HepG2 (cell line): Measurements from ENCODE around the gene TMEM63B. TPM values are rescaled to one million over a fixed set of nuclear protein-coding genes. Genes with fewer than 3 reads are reported as not detected.
A peak's percentile ranks its signal among the peaks of the same experiment; 100 is the strongest.

ENCODE experiments used
- ADNP ChIP-seq: sonication (generic); formaldehyde crosslinking; IDR thresholded peaks from 2 replicates; pipeline ENCODE4 v1.4.0; 2020; ENCODE audit warnings: missing genetic modification reagents
- DBP ChIP-seq: sonication (generic); formaldehyde crosslinking; IDR thresholded peaks from 2 replicates; pipeline ENCODE4 v1.4.0; 2020; ENCODE audit warnings: missing genetic modification reagents; ENCODE audit errors: not compliant biosample characterization
- JUN ChIP-seq: sonication (generic); formaldehyde crosslinking; IDR thresholded peaks from 2 replicates; pipeline ENCODE4 v1.4.0; 2020; ENCODE audit warnings: mild to moderate bottlenecking, missing genetic modification reagents
- KMT2A ChIP-seq: sonication (generic); formaldehyde crosslinking; IDR thresholded peaks from 2 replicates; pipeline ENCODE4 v1.4.0; 2020; ENCODE audit warnings: missing genetic modification reagents
- MBD4 ChIP-seq: IDR thresholded peaks from 2 replicates; pipeline ENCODE4 v1.6.1; 2012; ENCODE audit warnings: low read length, inconsistent platforms, borderline replicate concordance
- NFRKB ChIP-seq: fragments of 450-650 bp; IDR thresholded peaks from 2 replicates; pipeline ENCODE4 v1.6.1; 2017
- POLR2AphosphoS2 ChIP-seq: IDR thresholded peaks from 2 replicates; pipeline ENCODE4 v1.6.1; 2011; ENCODE audit warnings: low read depth, low read length, improper control_type of control experiment
- SATB2 ChIP-seq: sonication (generic); formaldehyde crosslinking; IDR thresholded peaks from 2 replicates; pipeline ENCODE4 v1.5.0; 2020; ENCODE audit warnings: missing genetic modification reagents
- SCMH1 ChIP-seq: sonication (generic); formaldehyde crosslinking; IDR thresholded peaks from 2 replicates; pipeline ENCODE4 v1.9.0; 2021; ENCODE audit warnings: missing genetic modification reagents, mild to moderate bottlenecking, borderline replicate concordance
- SOX13 ChIP-seq, 3 experiments: fragments of 450-650 bp in 1 of 3; sonication (generic) in 1 of 3; formaldehyde crosslinking in 1 of 3; IDR thresholded peaks in 2 of 3; conservative IDR thresholded peaks in 1 of 3; 2 replicates each; pipeline versions ENCODE4 v1.5.0 to v1.6.1; 2016 to 2020; ENCODE audit warnings: antibody characterized with exemption in 1 of 3, mild to moderate bottlenecking in 1 of 3, missing compliant biosample characterization in 1 of 3, missing genetic modification reagents in 1 of 3, moderate library complexity in 1 of 3
- USF2 ChIP-seq, 2 experiments: sonication (generic) in 1 of 2; formaldehyde crosslinking in 1 of 2; IDR thresholded peaks; 2 replicates each; pipeline versions ENCODE4 v1.5.1 to v1.6.1; 2011 to 2020; ENCODE audit warnings: borderline replicate concordance in 1 of 2, low read depth in 1 of 2, low read length in 1 of 2, mild to moderate bottlenecking in 1 of 2, missing genetic modification reagents in 1 of 2, moderate library complexity in 1 of 2
- ZBTB38 ChIP-seq: sonication (generic); formaldehyde crosslinking; IDR thresholded peaks from 2 replicates; pipeline ENCODE4 v1.5.1; 2020; ENCODE audit warnings: mild to moderate bottlenecking, missing genetic modification reagents
- ZBTB7A ChIP-seq: sonication (generic); formaldehyde crosslinking; IDR thresholded peaks from 2 replicates; pipeline ENCODE4 v1.8.0; 2022; ENCODE audit warnings: mild to moderate bottlenecking, missing genetic modification reagents
- ZNF33A ChIP-seq: sonication (generic); formaldehyde crosslinking; IDR thresholded peaks from 2 replicates; pipeline ENCODE4 v1.5.1; 2020; ENCODE audit warnings: missing genetic modification reagents, mild to moderate bottlenecking, moderate library complexity, borderline replicate concordance
- ZNF512B ChIP-seq: sonication (generic); formaldehyde crosslinking; IDR thresholded peaks from 2 replicates; pipeline ENCODE4 v1.5.1; 2020; ENCODE audit warnings: missing genetic modification reagents, mild to moderate bottlenecking, borderline replicate concordance
- ZNF543 ChIP-seq: sonication (generic); formaldehyde crosslinking; IDR thresholded peaks from 2 replicates; pipeline ENCODE4 v1.4.0; 2020; ENCODE audit warnings: mild to moderate bottlenecking, missing genetic modification reagents
- ZNF784 ChIP-seq: sonication (generic); formaldehyde crosslinking; IDR thresholded peaks from 2 replicates; pipeline ENCODE4 v1.5.1; 2020; ENCODE audit warnings: missing genetic modification reagents, mild to moderate bottlenecking, borderline replicate concordance
- ZNF800 ChIP-seq: sonication (generic); formaldehyde crosslinking; IDR thresholded peaks from 2 replicates; pipeline ENCODE4 v1.4.0; 2020; ENCODE audit warnings: missing genetic modification reagents
- polyA plus RNA-seq, 8 experiments: library from polyadenylated mRNA; depleted of rRNA in 3 of 8; stranded (reverse) in 7 of 8; unstranded in 1 of 8; fragments of >200 nt; fragmentation: Illumina TruSeq in 4 of 8; extraction: Trizol in 4 of 8; gene quantifications; 2 replicates each; pipeline versions ENCODE4 v1.2.1 to v1.2.3, GENCODE V29; 2011 to 2016; ENCODE audit warnings: low read depth in 4 of 8, missing spikeins in 1 of 8, mixed read lengths in 1 of 8; ENCODE audit not compliant: insufficient read depth in 1 of 8
- total RNA-seq, 5 experiments: library from RNA; depleted of rRNA; stranded (reverse); fragments of >200 nt; fragmentation: Illumina TruSeq; extraction: Trizol; gene quantifications; 2 replicates each; pipeline ENCODE4 v1.2.3, GENCODE V29; 2016; ENCODE audit warnings: low read depth in 1 of 5

The TMEM63B gene
- total and polyA plus RNA-seq, 2 of the 13 experiments (the other 11 are each of a cell fraction or from before 2014, with no cell fraction given): 27.4 to 75.8 TPM

- TF ChIP-seq MBD4 (no peak), JUN (CRISPR knock-in tag) (no peak), ZNF543 (no peak), POLR2AphosphoS2 (no peak), ZNF512B (CRISPR knock-in tag) (no peak), SCMH1 (CRISPR knock-in tag) (no peak), ADNP (CRISPR knock-in tag) (0 out of 2 replicates have a peak, but pooled peaks have one; percentile 42), USF2 (IDR thresholded peaks at IDR 0.05; ENCODE audit: low read depth, low read length) (no peak), USF2 (CRISPR knock-in tag; IDR thresholded peaks at IDR 0.05; ENCODE audit: borderline replicate concordance) (no peak), SOX13 (IDR thresholded peaks at IDR 0.05) (no peak), SOX13 (CRISPR knock-in tag; conservative IDR thresholded peaks at IDR 0.05 in 1 of 2, IDR thresholded peaks at IDR 0.05 in 1 of 2) (no peak), KMT2A (CRISPR knock-in tag) (no peak), SATB2 (CRISPR knock-in tag) (no peak), ZBTB38 (CRISPR knock-in tag) (peak; percentile 22; the same call in 1 of the 2 replicates), ZNF800 (CRISPR knock-in tag) (peak; percentile 78; the same call in 1 of the 2 replicates), ZNF33A (CRISPR knock-in tag) (no peak), NFRKB (no peak), ZNF784 (CRISPR knock-in tag) (no peak; the same call in 1 of the 2 replicates), DBP (no peak), ZBTB7A (peak; percentile 63; the same call in 1 of the 2 replicates)
Observed at GRCh38 chr6:44128020-44128917, 915 bp downstream of the TMEM63B start (continued).
